GM21717 (cell line): ENCODE results near the gene APOM.
A peak's percentile ranks its signal among the peaks of the same experiment; 100 is the strongest.

ENCODE experiments used
- ATAC-seq: cut with Tn5 transposase; IDR thresholded peaks from one replicate; pipeline ENCODE4 v1.9.1; 2021; ENCODE audit warnings: mild to moderate bottlenecking, moderate library complexity; ENCODE audit not compliant: unreplicated experiment

Gene APOM

DNA sequence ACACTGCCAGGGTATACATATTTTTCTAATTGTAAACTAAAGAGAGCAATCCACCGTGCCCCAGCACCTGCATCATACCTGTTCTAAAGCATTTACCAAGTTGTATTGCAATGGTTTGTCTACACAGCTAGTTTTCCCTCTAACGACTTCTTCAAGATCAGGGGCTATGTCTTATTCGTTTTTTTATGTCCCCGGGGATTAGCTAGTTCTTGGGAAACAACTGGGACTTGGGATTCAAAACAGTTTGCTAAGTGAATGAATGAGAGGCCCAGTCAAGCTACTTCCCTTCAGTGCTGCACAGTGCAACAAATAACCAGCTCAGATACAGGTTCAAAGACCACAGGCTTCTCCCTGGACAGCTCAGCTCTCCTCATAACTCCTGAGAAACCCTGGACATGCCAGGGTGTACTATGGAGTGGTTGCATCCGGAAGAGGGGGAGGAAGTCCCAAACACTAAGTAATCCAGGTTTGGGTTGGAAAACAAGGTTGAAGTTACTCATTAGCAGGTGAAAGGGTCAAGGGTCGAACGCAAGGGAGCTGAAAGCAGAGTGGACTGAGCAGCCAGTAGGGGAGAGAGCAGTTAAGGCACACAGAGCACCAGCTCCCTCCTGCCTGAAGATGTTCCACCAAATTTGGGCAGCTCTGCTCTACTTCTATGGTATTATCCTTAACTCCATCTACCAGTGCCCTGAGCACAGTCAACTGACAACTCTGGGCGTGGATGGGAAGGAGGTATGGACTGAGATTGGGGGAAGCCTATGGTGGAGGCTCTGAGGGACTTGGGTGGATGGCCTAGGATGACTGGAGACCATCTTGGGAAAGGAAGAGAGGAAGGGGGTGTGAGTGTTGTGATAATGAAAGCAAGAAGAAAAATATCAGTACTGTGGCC lies at the start of gene APOM:
TSS of gene APOM (plus strand) at position 546 of the 889 bp plus-strand sequence. CDS start at position 619, 73 bp downstream.
- no peak for ATAC-seq

DNA sequence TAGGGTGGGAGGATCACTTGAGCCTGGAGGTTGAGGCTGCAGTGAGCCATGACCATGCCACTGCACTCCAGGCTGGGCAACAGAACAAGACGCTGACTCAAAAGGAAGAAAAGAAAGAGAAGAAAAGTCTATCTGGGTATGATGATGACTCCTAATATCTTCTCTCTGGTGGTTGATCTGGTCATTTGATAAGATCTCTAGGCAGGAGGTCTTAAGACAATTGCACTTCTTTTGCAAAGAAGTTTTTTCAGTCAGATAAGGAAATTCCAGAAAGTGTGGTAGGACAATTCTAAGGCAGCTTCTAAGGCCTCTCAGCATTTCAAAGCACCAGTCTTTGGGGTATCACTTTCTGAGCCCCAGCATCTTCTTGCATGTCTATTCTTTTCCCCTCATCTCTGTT lies 48.4 kb upstream of the APOM start:
- no peak for ATAC-seq

DNA sequence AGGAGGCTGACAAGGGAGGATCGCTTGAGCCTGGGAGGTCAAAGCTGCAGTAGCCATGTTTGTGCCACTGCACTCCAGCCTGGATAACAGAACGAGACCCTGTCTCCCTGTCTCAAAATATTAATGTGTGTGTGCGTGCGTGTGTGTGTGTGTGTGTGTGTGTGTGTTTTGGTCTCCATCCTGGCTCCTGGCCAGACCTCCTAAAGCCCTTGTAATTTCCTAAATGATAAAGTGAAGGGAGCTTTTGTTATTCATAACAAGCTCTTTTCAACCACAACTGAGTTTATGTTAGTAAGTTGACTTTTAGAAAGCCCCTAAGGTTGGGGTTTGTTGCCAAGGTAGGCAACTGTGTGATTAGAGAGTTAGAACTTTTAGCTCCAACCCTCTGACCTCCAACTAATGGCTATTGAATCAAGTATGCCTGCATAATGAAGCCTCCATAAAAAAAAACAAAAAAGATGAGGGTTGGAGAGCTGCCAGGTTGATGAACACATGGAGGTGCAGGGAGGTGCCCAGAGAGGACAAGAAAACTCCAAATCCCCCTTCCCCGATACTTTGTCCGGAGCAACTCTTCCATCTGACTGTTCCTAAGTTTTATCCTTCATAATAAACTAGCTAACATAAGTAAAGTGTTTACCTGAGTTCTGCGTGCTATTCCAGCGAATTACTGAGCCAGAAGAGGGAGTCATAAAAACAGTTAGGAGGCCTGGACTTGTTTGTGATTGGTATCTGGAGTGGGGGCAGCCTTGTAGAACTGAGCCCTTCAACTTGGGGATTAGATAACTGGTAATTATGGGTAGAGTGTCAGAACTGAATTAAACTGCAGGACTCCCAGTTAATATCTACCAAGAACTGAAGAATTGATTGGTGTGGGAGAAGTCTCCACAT lies 45.9 kb upstream of the APOM start:
- no peak for ATAC-seq

DNA sequence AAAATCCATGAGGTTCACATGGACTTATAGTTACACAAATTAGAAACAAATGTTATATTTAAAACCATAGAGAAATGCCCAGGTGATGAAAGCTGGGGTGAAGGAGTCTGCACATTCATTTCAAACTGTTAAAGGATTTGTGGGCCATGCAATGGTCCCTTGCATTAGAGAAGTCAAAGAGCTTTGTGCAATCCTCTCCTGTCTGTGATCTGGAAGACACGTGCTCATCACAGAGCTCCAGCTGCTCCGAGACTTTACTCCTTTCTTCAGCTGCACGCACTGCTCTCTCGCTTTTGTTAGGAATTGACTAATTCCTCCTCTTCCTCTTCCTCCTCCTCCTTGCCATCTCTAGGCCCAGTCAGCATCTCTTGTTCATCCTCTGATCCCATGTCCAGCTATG lies 44.7 kb upstream of the APOM start:
- ATAC-seq, result no peak

DNA sequence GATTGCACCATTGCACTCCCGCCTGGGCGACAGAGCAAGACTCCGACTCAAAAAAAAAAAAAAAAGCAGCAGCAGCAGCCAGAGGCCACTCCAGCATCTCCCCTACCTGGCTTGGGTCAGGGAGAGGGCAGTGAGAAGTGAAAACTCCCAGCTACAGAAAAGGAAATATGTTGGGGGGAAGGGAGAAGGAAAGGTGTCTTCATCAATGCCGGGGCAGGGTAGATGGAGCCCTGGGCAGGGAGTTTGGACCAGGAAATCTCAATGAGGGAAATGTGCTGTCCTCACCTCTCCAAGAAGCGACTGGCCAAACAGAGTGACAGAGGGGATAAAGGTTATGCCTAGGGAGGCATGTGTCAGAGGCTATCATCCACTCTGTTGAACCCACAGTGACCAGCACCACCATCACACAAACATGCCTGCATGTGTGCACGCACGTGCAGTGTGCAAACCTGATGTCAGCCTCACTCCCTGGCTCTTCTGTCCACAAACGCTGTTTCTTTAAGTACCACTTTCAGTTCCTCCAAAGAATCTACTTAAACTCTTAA lies 41.5 kb upstream of the APOM start:
- ATAC-seq, result no peak

DNA sequence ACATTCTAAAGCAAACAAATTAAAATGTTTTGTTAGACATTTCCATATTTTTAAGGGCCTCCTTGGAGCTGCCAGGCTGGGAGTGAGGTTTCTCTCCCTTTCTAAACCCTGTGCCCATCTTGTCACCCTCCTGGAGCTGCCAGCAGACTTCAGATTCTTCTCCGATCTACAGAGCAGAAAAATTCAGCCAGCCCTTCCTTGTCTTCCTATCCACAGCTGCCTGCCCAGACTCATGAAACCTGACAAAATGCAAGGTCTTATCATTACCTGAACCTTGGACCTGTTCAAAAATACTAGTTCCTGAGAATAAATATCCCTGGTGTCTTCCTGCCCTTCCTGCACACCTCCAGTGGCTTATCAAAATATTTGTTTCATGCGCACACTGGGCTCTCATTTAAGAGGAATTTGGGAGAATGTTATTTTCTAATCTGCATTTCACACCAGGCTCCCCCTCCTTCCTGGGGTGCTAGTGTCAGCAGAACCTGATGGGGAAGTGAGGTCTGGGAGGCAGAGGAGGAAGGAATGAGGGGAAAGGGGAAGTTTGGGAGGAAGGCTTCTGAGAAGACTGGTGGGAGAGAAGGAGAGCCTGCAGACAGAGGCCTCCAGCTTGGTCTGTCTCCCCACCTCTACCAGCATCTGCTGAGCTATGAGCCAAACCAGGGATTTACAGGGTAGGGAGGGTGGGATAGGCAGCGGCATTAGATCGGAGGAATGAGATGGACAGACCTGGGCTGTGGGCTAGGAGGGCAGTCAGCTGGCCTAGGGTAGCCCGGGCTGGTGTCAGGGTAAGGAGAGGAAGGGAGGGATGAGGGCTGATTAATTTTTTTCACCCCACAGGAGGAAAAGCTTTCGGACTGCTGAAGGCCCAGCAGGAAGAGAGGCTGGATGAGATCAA lies 40.8 kb upstream of the APOM start, which contains the start of gene AIF1:
TSS of gene AIF1 (plus strand) at position 551 of the 895 bp plus-strand sequence. CDS start at position 647, 96 bp downstream.
- no peak for ATAC-seq

DNA sequence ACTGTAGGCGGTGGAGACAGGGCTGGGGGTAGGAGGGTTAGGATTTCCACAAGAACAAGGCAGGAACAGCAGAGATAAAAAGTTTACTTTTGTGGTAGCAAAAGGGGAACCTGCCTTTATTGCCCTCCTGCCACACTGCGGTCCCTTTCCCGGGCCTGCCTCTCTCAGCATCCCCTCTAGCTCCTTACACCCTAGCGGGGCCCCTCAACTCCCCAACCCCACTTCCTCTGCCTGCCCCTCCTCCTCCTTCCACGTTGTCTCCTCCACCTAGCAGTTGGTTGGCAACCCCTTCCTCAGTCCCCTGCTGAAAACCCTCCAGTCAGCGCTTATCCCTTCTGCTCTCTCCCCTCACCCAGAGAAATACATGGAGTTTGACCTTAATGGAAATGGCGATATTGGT lies 39.9 kb upstream of the APOM start:
- ATAC-seq, result no peak

DNA sequence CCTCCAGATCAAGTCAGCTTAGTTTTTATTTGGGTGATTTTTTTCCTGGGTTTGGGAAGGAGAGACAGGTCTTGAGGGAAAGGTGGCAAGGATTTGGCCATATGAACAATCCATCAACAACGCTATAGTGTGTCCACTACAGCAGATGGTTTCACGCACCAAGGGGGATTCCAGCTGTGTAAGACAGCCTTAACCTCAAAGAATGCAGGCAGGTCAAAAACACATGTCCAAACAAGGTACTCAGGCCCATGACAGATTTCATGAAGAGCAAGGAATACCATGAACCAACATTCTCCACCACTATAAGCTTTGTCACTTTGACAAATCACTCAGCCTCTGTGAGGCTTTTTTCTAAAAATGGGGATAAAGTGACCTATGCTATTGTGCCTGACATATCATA lies 38.7 kb upstream of the APOM start:
- ATAC-seq, result no peak

DNA sequence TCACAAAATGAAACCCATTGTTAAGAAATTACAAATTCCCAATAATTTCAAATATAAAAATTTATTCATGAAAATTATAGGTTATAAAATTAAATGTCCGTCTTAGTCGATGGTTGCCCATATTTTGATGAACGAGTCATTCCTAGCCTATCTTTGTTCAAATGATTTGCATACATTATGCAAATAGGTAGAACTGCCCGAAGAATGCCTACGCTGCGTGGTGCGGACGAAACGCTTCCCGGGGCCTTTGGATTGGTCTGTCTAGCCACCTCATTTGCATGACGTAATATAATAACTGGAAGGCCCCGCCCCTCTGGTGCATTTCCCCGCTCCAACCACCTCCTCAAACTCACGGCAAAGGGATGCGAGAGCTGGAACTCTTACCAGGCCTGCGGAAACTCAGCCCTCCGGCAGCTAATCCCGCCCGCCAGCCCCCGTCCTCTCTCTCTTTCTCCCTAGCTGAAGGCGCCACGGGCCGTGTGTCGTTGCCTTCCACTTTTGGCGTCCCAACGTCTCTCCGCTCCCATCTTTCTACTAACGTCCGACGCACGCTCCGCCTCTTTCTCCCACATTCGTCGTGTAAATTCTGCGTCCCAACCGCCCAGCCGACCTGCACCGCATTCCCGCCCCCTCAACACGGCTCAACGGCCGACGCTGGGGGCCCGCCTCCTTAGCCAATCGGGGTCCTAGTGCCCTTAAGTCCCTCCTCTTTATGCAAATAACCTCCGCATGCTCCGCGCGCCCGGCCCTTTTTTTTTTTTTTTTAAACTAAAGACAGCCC lies 35.7 kb upstream of the APOM start:
- peak; percentile 70 for ATAC-seq

DNA sequence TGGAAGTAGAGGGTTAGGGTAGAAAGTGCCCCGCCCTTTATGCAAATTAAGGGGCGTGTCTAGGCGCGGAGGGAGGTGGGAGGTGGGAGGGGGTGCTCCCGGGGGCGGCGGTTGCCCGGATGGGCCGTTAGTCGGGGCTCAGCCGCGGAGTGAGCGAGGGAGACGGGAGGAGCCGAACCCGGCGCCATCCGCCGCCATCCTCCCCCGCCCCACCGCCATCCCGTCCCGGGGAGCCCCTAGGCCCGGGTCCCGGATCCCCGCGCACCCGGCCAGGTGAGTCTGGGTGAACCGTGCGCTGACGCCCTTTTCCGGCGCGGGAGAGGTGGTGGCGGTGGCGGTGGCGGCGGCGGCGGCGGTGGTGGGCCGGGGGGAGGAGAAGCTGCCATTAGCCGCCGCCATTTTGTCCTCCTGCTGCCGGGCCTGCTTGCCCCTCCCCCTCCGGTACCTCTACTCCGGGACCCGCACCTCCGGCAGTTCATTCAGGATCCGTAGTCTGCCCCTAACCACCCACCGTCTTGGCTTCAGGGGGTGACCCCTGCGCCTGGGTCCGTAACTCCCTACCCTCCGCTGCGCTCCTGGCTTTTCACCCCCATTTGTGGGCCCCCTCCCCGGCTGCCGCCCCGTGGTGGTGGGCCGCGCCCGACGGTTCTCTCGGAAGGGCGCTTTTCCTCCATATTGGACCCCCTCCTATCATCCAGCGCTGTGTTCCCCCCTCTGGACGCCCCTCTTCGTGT lies 34.9 kb upstream of the APOM start, which contains the start of gene PRRC2A:
TSS of gene PRRC2A (plus strand) at position 130 of the 734 bp plus-strand sequence. CDS start 2,075 bp downstream, outside the sequence.
- peak; percentile 44 for ATAC-seq

DNA sequence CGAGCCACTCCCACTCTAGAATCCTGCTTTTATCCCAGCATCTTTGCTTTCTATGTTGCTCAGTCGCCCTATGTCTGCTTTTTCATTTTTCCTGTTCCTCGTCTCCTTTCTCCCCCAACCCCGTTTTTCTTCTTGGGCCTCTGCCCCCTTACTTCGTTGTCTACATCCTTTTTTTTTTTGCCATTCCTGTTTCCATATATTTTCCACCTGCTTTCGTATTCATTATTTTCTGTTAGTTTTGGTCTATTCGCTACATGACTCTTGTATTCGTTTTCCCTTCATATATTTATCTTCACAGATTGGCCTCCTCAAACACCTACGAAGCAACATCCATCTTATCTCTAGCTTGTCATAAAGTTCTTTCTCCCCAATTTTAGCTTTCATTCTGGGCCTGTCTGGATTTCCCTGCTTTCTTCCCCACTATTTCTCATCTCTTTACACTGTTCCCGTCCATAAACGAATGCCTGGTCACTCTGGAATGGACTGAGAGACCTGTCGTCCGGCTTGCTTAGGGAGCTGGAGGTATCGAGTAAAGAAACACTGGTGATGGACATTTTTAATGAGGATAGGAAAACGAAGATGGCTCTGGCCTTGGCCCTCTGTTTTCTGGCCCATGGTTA lies 34.3 kb upstream of the APOM start:
- no peak for ATAC-seq

DNA sequence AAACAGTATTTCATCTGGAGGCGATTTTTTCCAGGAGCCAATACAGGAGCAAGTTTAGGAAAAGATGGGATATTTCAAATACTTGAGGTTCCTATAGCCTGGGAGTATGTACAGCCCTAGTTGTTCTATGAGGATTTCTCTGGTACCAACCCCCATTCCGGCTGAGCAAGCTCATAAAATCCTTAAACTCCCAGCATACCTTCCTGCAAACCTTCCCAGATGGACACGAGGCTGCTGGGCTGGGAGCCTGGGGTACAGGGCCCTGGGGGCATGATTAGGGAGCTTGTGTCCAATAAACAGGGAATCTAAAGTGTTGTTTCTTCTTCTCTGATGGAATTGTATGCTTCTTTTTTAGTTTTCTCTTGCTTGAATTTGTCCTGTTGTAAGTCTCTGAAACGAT lies 33.7 kb upstream of the APOM start:
- no peak for ATAC-seq

DNA sequence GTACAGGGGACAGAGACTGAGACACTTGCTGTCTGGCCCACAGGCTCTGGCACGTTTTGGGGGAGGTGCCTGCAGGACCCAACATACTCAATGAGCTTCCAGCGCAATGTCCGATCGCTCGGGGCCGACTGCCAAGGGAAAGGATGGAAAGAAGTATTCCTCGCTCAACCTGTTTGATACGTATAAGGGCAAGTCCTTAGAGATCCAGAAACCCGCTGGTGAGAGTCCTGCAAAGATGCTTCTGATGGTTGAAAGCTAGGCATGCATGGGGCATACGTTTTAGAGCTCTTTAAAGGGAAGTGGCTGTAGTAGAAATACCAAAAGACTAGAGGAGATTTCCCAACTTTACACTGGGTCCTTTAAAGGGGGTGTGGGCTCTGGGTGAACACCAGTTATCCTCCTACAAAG lies 33.0 kb upstream of the APOM start:
- no peak for ATAC-seq

DNA sequence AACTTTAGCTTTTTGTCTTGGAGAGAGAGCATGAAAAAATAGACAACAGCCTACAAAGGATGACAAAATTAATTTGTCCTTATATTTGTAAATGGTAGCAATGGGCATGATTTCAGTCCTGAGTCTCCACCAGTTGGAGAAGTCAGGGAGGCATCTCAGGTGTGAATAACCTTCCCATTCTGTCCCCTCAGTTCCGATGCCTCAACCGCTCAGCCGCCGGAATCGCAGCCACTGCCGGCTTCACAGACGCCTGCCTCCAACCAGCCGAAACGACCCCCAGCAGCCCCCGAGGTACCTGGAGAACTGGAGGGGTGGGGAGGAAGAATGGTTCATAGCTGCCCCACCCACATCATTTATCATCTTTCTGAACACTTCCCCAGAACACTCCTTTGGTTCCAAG lies 31.6 kb upstream of the APOM start:
- no peak for ATAC-seq

DNA sequence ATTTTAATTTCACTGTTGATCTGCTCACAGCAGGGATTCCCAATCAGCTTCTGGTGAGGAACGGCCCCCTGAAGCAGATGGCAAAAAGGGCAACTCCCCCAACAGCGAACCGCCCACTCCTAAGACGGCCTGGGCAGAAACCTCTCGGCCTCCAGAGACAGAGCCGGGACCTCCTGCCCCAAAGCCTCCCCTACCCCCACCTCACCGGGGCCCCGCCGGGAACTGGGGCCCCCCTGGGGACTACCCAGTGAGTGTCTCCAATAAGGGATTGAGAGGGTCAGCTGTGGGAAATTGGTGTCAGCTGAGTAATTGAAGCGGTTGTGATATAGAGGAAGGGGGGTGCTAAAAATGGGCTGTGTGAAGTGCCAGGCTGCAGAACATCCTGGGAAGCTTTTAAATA lies 28.7 kb upstream of the APOM start:
- no peak for ATAC-seq

DNA sequence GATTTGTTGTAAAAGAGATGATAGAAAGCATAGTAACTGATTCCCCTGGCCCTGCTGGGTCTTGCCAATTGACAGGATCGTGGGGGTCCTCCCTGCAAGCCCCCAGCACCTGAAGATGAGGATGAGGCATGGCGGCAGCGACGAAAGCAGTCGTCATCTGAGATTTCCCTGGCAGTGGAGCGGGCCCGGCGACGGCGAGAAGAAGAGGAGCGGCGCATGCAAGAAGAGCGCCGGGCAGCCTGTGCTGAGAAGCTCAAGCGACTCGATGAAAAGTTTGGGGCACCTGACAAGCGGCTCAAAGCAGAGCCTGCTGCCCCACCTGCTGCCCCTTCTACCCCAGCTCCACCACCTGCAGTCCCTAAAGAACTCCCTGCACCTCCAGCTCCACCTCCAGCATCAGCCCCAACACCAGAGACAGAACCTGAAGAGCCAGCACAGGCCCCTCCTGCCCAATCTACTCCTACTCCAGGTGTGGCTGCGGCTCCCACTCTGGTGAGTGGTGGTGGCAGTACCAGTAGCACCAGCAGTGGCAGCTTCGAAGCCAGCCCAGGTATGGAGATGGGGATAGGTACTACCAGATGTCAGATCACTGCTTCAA lies 27.9 kb upstream of the APOM start:
- ATAC-seq, result no peak

DNA sequence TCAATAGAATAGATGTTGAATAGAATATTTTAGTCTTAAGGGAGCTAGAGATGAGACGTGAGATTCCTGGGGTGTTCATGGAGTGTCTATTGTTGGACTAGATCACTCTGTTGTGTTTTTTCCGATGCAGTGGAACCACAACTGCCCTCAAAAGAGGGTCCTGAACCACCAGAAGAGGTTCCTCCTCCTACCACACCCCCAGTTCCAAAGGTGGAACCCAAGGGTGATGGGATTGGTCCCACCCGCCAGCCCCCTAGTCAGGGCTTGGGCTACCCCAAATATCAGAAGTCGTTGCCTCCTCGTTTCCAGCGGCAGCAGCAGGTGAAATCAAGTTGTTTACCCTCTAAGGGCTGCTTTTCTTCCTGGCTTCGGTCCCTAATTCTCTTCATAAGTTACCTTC lies 26.7 kb upstream of the APOM start:
- no peak for ATAC-seq
